SU-DHL-6 (cell line): ENCODE measurements around the gene CRYGD.
"Not testable (repeated sequence)": the region's sequence is repeated elsewhere in the genome, so short reads cannot be mapped to it uniquely, and the experiment has no call there.

Experiments used
- H2AFZ ChIP-seq: fragments of 200-600 bp; sonication (generic); 2 replicates; pipeline ENCODE4 v1.6.1; 2014; ENCODE audit warnings: low read depth, mild to moderate bottlenecking, moderate library complexity, mixed read lengths, antibody characterized with exemption, low read length; ENCODE audit not compliant: severe bottlenecking
- H3F3A ChIP-seq: fragments of 200-600 bp; shearing (Covaris generic); 2 replicates; pipeline ENCODE4 v1.6.0; 2016; ENCODE audit warnings: antibody characterized with exemption, mild to moderate bottlenecking; ENCODE audit not compliant: insufficient read depth
- H3K27ac ChIP-seq: fragments of 200-600 bp; sonication (generic); 2 replicates; pipeline ENCODE4 v1.5.1; 2016; ENCODE audit warnings: low read depth, mild to moderate bottlenecking, low read length, moderate library complexity, mixed read lengths
- H3K27me3 ChIP-seq: fragments of 200-600 bp; sonication (generic), shearing (Covaris generic); 2 replicates; pipeline ENCODE4 v1.6.0; 2014; ENCODE audit warnings: mild to moderate bottlenecking, low read length
- H3K36me3 ChIP-seq: fragments of 200-600 bp; sonication (generic); 2 replicates; pipeline ENCODE4 v1.6.1; 2014; ENCODE audit warnings: mild to moderate bottlenecking, low read length, mixed read lengths
- H3K4me2 ChIP-seq: fragments of 300-600, 200-600 bp; shearing (Covaris generic), sonication (generic); 2 replicates; pipeline ENCODE4 v1.6.0; 2014; ENCODE audit warnings: low read length, low read depth, mild to moderate bottlenecking; ENCODE audit not compliant: poor library complexity, severe bottlenecking
- H3K4me3 ChIP-seq: fragments of 200-600 bp; sonication (generic); 2 replicates; pipeline ENCODE4 v1.5.1; 2014; ENCODE audit warnings: antibody characterized with exemption, low read length, mild to moderate bottlenecking, mixed read lengths; ENCODE audit not compliant: insufficient read depth, poor library complexity, severe bottlenecking
- H3K79me2 ChIP-seq: fragments of 200-600 bp; sonication (generic); 2 replicates; pipeline ENCODE4 v1.6.1; 2014; ENCODE audit warnings: mild to moderate bottlenecking, low read length, moderate library complexity; ENCODE audit not compliant: insufficient read depth
- H3K9ac ChIP-seq: fragments of 200-600 bp; sonication (generic); 2 replicates; pipeline ENCODE4 v1.7.0; 2014; ENCODE audit warnings: mild to moderate bottlenecking, low read length
- H3K9me2 ChIP-seq: fragments of 200-600 bp; sonication (generic); replicated peaks from 2 replicates; pipeline ENCODE4 v1.6.1; 2014; ENCODE audit warnings: low read length; ENCODE audit not compliant: insufficient read depth
- H3K9me3 ChIP-seq: fragments of 200-600 bp; sonication (generic); 2 replicates; pipeline ENCODE4 v1.6.1; 2014; ENCODE audit warnings: low read length, mixed read lengths; ENCODE audit not compliant: insufficient read depth
- H4K20me1 ChIP-seq: fragments of 200-600 bp; sonication (generic); 2 replicates; pipeline ENCODE4 v1.6.1; 2014; ENCODE audit warnings: low read depth, mild to moderate bottlenecking, antibody characterized with exemption, low read length, moderate library complexity, mixed read lengths
- EZH2phosphoT487 ChIP-seq: fragments of 200-600 bp; sonication (generic), shearing (Covaris generic); conservative IDR thresholded peaks from 2 replicates; pipeline ENCODE4 v1.6.1; 2018; ENCODE audit warnings: mild to moderate bottlenecking, antibody characterized with exemption, low read length, moderate library complexity, mixed read lengths
- TF ChIP-seq, protein P1 (sequence below): fragments of 200-600 bp; sonication (generic); IDR thresholded peaks from one replicate; pipeline ENCODE4 v1.5.1; 2017; ENCODE audit warnings: antibody characterized with exemption, mild to moderate bottlenecking, low read length, moderate library complexity; ENCODE audit not compliant: insufficient read depth, poor library complexity, severe bottlenecking

Gene CRYGD

DNA sequence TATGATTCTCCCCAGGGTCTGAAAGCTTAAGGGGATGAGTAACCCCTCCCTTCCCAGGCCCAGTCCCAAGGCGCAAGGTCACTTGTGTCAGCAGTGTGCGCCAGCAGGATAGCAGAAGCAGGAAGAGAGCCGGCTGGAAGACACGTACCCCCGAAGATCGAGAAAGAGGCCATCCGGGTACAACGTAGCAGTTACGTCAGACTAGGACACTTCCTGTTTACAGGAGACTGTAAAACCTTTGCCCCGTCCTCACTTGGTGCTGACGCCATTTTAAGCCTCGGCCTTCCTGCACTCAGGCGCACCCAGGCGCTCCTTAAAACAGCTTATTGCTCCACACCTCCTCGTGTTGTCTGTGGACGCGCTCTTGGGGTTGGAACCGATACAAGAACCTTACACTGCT, 15.1 kb upstream of the CRYGD start:
- Histone ChIP-seq H3K36me3 (no peaks in the 10 kb centered on the region), H3K27me3 (no peaks in the 10 kb centered on the region), H3F3A (no peaks in the 10 kb centered on the region), H3K27ac (no peak overlapping the region), H3K9me3 (no peaks in the 10 kb centered on the region), H3K4me3 (no peak overlapping the region), H3K9ac (no peak overlapping the region), H3K4me2 (no peak overlapping the region), H2AFZ (no peak overlapping the region), H4K20me1 (no peaks in the 10 kb centered on the region), H3K79me2 (no peaks in the 10 kb centered on the region), H3K9me2 (no peaks in the 10 kb centered on the region)
- TF ChIP-seq, protein P1, sequence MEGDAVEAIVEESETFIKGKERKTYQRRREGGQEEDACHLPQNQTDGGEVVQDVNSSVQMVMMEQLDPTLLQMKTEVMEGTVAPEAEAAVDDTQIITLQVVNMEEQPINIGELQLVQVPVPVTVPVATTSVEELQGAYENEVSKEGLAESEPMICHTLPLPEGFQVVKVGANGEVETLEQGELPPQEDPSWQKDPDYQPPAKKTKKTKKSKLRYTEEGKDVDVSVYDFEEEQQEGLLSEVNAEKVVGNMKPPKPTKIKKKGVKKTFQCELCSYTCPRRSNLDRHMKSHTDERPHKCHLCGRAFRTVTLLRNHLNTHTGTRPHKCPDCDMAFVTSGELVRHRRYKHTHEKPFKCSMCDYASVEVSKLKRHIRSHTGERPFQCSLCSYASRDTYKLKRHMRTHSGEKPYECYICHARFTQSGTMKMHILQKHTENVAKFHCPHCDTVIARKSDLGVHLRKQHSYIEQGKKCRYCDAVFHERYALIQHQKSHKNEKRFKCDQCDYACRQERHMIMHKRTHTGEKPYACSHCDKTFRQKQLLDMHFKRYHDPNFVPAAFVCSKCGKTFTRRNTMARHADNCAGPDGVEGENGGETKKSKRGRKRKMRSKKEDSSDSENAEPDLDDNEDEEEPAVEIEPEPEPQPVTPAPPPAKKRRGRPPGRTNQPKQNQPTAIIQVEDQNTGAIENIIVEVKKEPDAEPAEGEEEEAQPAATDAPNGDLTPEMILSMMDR = no peak
- no peak for TF ChIP-seq EZH2phosphoT487

DNA sequence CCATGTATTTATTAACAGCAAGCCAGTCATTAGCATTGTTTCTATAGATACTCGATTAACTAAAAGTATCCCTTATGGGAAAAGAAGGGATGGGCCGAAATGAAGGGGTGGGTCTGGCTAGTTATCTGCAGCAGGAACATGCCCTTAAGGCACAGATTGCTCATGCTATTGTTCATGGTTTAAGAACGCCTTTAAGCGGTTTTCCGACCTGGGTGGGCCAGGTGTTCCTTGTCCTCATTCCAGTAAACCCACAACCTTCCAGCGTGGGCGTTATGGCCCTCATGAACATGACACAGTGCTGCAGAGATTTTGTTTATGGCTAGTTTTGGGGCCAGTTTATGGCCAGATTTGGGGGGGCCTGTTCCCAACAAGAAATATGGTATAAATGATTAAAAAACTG, 14.0 kb upstream of the CRYGD start:
- not testable (repeated sequence) for H3K27ac ChIP-seq, H3K4me3 ChIP-seq, H2AFZ ChIP-seq, H3K27me3 ChIP-seq, H3F3A ChIP-seq, H3K79me2 ChIP-seq, H3K9me3 ChIP-seq, H3K4me2 ChIP-seq, H4K20me1 ChIP-seq, H3K36me3 ChIP-seq, H3K9me2 ChIP-seq, H3K9ac ChIP-seq

DNA sequence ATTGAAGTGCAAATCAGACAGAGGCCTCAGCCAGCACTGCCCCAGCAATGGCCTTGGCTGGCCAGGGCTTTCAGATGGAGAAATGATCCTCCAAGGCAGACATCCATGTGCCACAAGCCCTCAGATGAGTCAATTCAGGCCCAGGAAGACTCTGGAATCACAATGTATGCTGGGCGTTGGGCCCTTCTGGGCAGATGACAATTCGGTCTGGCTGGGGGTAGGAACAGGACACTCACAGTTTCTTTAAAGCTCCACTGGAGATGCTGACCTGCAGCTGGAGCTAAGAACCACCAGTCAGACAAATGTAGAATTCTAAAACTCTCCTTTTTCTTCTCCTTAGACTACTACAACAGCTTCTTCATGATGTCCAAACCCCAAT, 12.4 kb upstream of the CRYGD start:
- Histone ChIP-seq H4K20me1 (no peaks in the 10 kb centered on the region), H3K27me3 (no peaks in the 10 kb centered on the region), H2AFZ (no peak overlapping the region), H3K9me3 (no peaks in the 10 kb centered on the region), H3K79me2 (no peaks in the 10 kb centered on the region), H3F3A (no peaks in the 10 kb centered on the region), H3K4me3 (no peak overlapping the region), H3K4me2 (no peak overlapping the region), H3K36me3 (no peaks in the 10 kb centered on the region), H3K27ac (no peak overlapping the region), H3K9ac (no peak overlapping the region), H3K9me2 (no peaks in the 10 kb centered on the region)
- no peak for TF ChIP-seq EZH2phosphoT487

DNA sequence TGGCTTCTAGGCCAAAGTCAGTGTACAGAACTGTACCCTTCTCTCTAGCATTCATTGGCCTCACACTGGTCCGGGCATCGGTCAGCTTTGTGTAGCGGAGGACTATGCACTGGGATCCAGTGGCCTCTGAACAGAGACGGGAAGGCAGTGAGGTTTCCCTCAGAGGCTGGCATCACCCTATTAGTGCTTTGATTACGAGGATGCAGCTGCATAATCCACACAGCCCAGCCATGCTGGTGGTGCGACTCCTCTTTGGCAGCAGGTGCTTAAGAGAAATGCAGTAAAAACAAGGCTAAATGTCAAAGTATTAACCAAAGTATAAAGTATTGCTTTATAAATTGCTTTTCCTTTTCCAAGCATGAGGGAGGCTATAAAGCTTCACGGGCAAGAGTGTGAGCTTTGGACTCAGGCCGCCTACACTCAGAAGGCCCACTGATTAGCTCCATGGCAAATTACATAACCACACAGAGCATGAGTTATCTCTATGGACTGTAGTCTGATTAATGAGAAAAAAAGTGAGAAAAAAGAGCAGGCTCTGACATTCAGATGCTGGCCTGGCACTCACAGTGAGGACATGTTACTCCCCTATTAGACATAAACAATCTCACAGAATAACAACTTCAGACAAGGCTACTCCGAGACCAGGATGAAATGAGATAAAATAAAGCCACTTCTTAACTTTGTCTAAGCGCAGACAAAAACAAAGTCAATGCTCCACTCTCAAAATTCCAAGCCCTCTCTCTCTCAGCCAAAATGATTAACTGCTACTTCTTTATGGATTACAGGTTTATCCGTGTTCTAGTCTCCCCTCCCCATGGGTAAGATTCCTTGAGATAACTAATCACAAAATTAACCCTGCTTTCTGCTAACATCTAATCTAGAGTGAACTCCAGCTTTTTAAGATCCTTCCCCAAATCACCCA, 11.7 kb upstream of the CRYGD start:
- H3K9me2 ChIP-seq = no peaks in the 10 kb centered on the region
- H3K79me2 ChIP-seq = no peaks in the 10 kb centered on the region
- H3K27ac ChIP-seq = no peak overlapping the region
- H3K9ac ChIP-seq = no peak overlapping the region
- H3K36me3 ChIP-seq = no peaks in the 10 kb centered on the region
- H3K4me2 ChIP-seq = no peak overlapping the region
- H3K27me3 ChIP-seq = no peaks in the 10 kb centered on the region
- no peak overlapping the region for H3K4me3 ChIP-seq
- H2AFZ ChIP-seq = no peak overlapping the region
- no peaks in the 10 kb centered on the region for H4K20me1 ChIP-seq
- no peaks in the 10 kb centered on the region for H3K9me3 ChIP-seq
- no peaks in the 10 kb centered on the region for H3F3A ChIP-seq
- TF ChIP-seq EZH2phosphoT487 = no peak
- TF ChIP-seq, protein P1 = no peak
